Activated T-cell treated with anti-CD3 and anti-CD28 coated beads for 4 hours (primary cell): ENCODE data around the gene KCNV2.
"Not testable (repeated sequence)": the region's sequence is repeated elsewhere in the genome, so short reads cannot be mapped to it uniquely, and the experiment has no call there.

Experiments used
- DNase-seq: peaks from one replicate; pipeline ENCODE4 v3.0.0-alpha.2; 2020

KCNV2 gene

DNA sequence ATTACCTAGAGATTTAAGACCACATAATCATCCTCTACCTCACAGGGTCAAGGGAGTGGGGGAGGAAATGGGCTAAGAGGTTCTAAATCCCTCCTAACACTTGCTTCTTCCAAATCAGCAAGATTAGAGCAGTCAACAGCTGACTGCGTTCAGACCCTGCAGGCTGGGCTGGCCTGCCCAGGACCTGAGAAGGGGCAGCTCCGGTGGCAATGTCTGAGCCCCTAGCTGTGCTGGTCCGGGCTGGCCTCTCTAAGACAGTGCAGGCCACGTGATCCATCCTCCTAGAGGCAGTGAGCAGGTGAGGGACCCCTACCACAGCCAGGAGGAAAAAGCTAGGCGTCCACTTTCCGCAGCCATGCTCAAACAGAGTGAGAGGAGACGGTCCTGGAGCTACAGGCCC, at the start of gene KCNV2:
Gene KCNV2, plus strand, starts transcription at position 126 of the 400 bp plus-strand sequence. Its CDS starts 230 bp downstream, at position 356.
- DNase-seq: no peak

DNA sequence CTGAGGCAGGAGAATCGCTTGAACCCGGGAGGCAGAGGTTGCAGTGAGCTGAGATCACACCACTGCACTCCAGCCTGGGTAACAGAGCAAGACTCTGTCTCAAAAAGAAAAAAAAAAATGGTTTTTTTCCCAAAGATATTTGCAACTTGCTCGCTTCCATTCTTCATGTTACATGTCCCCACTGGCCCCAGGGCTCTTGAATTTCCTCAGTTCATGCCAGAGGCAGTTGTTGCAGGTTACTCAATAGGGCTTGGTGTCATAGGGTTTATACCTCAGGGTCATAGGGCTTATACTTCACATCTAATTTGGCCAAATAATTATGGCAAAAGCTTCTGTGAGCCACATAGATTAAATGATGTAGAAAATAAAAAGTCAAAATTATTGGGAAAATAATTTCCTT, 44.1 kb upstream of the KCNV2 start:
- DNase-seq: no peak

DNA sequence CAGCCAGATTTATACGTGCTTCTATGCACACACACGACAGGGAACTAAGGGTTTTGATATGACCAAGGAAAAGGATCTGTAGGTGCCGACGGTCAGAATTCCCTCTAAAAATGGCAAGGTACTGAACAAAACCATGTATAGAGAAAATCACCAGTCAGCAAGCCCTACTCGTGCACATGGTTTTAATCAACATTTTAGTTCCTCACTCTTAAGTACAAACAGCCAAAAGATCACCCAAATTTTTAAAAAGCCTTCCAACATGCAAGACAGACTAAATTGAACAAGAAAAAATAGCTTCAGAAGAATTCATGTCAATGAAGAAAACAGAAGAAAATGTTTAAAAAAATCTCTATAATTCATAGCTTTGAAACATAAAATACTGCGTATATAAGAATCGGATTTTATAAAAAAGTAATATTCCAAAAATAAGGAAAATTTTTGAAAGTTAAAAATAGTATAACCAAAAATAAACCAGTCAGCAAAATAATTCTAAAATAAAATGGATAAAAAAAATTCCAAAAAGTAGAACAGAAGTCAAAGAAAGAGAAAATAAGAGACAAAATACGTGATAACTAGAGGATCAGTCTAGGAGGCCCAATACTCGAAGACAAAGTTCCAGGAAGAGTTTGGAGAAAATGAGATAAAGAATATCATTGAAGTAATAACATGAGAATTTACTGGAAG, 43.0 kb upstream of the KCNV2 start:
- no peak for DNase-seq

DNA sequence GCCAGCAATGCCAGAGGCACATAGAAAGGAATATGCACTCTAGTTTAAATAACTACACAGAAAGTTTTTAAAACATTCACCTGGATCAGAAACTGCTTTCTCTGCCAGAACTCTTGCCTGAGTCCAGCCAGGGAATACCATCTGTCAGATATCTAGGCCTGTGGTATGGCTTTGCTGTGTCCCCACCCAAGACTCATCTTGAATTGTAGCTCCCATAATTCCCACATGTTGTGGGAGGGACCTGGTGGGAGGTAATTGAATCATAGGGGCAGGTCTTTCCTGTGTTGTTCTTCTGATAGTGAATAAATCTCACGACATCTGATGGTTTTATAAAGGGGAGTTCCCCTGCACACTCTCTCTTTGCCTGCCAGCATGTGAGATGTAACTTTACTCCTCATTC, 41.5 kb upstream of the KCNV2 start:
- DNase-seq: no peak

DNA sequence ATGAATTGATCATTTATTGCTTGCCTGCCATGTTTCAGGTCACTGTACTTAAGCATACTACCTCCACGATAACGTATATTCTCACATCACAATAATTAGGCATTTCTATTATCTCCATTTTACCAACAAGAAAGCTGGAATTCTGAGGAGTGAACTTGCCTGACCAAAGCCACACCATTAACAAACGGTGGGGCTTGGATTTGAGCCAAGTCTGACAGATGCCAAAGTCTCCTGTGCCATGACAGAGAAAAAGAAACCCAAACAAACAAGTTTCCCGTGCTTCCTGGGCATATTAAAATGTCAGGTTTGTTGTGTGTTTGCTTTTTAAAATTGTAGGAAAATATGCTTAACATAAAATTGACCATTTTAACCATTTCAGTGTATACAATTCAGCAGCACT, 40.8 kb upstream of the KCNV2 start:
- DNase-seq: no peak

DNA sequence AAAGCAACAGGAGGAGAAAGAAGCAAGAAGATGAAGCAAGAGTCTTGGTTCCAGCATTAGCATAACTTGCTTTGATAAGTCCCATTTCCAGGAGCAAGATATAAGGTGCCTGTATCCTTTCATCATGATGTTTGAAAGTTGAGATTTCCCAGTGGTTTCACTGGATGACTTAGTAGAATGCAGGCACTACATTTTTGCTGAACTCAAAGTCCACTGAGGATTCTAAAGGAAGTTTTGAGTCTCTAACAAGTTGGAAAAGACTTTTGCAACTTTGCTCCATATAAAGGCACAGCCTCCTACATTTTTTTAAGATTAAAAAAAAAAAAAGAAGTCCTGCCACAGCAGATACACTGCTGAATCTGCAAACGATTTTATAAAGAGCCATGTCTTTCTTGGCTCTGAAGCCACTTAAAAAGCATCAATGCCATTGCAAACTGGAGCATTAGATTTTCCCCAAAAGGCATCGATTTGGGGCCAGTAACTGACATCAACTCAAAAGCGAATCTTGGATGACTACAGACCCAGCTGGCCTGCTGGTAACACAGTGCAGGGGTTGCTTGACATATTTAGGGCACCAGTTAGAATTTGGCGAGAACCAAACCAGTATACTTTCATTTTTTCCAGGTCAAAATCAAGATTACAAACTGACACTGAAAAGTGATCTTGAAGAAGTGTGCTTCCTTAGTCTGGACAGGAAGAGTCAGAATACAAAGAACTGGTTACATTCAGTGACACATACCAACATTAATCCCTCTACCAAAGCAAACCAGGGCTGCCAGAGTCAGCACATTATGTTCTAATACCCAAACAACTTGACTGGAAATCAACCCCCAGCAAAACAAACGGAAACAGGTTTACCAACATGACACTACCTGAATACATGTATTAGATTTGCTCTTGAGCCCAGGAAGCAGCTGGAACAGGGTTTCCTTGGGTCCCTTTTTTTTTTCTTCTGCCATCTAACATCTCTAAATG, 39.1 kb upstream of the KCNV2 start:
- no peak for DNase-seq

DNA sequence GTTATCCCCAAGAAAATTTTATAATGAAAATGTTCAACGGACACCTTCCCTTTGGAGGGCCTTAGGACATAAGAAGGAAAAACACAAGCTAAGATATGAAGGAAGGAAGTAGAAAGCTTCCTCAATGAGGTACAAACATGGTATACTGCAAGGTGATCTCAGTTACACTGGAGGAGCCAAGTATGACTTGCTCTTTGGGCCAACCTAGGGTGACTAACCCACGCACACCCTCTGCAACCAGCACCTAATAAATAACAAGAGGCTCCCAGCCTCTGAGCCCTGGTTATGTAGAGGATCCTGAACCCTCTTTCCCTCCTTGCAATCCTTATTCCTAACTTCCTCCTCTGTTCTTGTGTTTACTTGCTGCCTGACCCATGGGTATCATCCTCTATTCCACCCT, 38.3 kb upstream of the KCNV2 start:
- DNase-seq: no peak

DNA sequence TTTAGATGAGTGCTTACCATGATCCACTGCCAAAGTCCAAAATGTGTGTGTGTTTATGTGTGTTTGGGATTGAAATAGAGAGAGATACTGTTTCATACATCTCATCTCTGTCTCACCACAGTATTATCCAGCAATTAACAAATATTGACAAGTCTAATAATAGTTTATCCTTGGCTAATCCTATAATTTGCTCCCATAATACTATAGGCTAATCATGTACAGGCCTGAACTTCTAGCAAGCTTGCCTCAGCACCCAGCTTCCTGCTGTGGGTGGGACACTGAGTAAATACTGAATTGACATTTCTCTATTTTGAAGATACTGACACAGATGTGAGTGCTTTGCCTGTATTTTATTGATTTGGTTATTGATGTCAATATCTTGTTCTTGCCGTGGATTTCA, 35.3 kb upstream of the KCNV2 start:
- DNase-seq: no peak

DNA sequence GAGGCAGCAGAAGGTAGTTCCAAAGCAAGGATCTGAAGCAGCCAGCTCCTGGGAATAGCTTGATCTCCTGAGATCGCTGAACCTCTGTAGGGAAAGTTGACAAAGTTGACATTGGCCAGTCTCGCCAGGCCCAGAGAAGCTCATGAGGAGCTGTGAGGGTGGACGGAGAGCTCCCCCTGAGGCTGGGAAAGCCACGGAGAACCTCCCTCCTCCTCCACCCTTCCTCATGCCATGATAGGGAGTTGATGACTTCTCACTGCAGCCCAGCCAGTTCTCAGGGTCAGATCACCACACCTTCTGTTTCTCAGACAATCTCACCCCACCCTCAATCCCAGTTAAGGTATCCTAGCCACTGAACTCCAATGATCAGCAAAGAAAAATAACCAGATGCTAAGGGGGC, 30.4 kb upstream of the KCNV2 start:
- DNase-seq: no peak

DNA sequence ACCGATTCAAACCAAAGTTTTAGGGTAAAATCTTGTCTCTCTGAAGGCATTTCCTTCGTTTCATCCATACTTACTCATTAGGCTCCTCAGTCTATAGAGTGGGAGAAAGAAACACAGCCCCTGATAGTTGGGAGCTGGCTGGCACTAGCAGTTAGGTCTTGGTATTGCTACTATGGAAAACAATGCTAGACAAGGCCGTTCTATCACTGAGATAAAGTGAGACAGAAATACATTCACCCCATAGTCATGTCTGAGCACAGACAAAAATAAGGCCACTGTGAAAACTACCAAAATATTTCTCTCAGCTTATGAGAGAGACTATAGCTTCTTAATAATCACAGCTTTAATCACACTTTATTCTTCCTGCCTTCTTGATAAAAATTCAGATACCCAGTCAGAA, 28.7 kb upstream of the KCNV2 start:
- DNase-seq: no peak

DNA sequence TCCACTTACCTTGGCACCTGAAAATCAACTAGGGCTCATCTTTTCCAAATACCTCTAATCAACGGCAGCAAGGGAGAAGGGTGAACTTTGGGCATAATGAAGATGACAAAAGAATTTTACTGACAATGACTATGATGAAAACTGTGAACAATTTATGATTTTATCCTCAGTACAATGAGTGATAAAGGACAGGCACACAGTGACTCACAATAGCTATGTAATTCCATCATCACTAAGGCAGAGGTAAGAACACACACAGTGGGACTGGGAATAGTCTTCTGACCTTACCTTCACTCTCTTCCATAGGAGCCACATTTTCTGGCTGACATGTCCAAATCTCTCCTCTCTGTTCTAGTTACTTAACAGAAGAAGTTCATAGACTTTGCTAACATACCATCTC, 26.1 kb upstream of the KCNV2 start:
- DNase-seq: no peak

DNA sequence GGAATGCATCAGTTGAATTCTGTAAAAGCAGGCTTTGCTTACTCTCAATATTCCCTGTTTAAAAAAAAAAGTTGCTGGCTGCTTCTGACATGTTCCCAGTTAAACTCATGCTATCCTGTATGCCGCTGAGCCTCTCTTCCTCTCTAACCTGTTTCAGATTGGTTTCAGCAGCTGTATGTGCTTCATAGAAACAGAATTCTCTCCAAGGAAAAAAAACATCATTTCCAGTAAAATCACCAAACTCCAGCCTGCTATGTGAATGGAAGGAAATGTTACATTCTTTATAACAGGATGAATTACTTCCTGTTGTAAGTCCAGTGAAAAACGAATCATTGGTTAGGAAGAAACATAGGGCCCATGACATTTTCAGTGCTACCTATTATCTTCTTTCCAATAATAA, 25.7 kb upstream of the KCNV2 start:
- DNase-seq: no peak

DNA sequence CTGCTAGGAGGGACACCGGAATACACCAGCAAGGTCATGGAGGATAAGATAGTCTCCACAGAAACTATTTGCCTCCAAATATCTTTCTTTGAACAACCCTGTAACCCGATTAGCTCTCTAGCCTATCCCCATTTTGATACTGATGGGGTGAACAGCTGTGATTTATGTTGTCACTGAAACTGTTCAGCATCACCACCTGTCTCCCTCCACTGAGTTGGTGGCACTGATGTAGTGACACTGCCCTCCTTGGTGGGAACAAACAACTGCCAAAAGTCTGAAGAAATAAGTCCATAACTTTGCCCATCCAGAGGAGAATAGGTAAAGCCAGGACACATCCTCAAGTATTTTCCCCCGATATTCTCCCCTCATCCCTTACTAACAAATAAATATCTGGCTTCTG, 24.3 kb upstream of the KCNV2 start:
- no peak for DNase-seq

DNA sequence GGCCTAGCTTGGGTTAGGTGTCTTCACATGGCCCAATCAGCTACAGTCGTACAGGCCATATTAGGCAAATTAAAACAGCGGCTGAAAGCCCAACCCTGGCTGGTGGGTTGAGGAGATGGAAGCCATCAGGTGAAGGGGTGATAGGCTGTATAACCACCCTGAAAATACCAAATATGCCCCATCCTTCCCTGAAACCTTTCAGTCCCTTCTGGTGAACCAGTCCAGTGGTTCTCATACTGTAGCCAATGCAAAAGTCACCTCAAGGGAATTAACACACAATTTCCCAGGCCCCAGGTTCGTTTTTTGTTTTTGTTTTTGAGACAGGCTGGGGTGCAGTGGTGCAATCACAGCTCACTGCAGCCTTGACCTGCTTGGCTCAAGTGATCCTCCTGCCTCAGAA, 19.8 kb upstream of the KCNV2 start:
- no peak for DNase-seq

DNA sequence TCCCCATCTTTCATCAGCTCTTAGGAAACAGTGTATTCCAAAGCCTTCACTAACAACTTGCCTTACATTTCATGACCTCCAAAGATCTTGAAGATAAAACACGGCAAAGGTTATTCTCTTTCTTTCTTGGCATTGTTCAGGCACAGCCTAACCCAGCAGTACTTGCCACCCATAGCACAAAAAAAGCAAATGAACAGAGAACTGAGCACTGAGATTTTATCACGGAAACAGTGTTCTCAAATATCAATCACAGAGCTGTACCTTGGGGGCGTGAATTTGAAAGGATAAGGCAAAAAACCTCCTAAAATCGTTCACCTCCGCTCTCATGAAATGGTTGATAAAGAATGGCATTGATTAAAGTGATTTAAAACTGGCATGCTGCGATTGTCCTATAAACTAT, 16.9 kb upstream of the KCNV2 start:
- DNase-seq: no peak

DNA sequence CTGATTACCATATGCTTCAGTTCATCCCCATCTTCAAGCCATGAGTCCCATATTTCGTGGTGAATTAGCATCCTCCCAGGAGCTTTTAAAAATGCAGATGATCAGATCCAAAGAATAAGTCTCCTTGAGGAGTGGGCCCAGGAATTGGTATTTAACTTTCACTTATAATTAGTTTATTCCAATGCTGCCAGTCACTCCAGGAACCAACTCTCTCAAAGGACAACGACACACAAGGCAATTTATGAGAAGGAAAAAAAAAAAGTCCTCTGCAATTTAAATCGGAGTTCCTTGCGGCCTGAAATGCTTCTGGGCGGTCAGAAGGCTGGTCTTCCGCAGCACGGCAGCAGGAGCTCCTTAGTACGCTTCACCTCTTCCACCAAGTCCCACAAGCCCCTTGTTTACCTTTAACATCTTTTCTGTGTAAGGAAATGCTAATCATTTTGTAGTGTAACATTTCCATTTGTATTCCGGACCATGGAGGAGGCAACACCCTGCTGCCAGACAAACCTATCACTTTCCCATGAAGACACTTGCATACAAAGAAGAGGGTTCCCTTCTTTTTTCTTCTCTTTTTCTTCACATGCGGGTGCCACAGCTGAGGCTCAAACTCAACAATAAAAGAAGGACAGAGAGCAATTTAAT, 16.3 kb upstream of the KCNV2 start:
- no peak for DNase-seq

DNA sequence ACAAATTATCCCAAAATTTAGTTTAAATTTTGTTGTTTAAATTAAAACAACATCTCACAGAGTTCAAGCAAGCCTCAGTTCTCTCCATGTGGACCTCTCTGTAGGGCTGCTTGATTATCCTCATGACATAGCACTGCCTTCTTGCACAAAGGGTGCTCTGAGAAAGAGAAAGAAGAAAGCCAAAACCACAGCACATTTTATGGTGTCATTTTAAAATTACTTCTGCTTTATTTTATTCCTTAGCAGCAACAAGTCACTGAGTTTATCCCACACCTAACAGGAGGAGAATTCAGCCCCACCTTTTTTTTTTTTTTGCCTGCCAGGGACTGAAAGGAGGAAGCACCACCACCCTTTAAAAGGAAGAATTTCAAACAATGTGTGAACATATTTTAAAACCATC, 12.8 kb upstream of the KCNV2 start:
- no peak for DNase-seq

DNA sequence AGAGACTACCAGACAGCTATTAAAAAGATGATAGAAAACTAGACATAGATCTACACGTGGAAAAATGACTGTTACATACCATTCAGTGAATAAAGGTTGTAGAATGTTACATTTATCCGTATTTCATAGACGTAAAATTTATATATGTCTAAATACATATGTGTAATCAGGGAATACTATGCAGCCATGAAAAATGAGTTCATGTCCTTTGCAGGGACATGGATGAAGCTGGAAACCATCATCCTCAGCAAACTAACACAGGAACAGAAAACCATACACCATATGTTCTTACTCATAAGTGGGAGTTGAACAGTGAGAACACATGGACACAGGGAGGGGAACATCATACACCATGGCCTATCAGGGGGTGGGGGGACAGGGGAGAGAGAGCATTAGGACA, 10.1 kb upstream of the KCNV2 start:
- not testable (repeated sequence) for DNase-seq

DNA sequence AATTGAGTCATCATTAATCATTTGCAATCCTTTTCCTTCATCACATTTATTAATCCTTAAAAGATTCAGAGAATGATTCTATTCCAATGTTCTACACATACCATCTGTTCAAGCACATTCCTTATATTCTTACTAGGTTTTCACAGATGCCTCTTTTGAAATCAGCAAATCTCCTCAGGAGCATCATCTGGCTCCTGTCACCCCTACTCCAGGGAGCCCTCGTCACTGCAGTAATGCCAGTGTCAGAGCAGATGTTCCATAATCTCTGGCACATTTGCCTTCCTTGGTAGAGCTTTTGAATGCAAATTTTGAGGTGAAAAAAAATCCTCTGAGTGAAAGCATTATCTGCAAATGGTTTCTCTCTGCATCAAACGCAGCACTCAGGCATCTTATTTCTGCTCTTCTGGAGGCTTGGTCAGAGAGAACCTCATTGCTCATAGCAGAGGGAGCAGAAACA, 7.6 kb upstream of the KCNV2 start:
- DNase-seq: no peak

DNA sequence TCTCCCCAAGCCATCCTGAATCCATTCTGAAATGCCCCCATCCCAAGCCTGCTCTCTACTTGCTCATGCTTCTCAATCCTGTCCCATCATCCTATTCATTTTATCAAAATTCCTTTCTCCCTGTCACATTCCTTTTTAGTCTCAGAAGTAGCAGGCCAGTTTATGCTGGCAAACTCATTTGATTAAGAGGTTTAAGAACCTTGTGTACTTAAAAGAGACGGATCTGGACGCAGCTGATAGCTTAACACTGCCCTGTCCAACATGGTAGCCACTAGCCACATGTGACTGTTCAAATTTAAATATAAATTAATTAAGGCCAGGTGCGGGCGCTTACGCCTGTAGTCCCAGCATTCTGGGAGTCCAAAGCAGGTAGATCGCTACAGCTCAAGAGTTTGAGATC, 5.6 kb upstream of the KCNV2 start:
- no peak for DNase-seq

DNA sequence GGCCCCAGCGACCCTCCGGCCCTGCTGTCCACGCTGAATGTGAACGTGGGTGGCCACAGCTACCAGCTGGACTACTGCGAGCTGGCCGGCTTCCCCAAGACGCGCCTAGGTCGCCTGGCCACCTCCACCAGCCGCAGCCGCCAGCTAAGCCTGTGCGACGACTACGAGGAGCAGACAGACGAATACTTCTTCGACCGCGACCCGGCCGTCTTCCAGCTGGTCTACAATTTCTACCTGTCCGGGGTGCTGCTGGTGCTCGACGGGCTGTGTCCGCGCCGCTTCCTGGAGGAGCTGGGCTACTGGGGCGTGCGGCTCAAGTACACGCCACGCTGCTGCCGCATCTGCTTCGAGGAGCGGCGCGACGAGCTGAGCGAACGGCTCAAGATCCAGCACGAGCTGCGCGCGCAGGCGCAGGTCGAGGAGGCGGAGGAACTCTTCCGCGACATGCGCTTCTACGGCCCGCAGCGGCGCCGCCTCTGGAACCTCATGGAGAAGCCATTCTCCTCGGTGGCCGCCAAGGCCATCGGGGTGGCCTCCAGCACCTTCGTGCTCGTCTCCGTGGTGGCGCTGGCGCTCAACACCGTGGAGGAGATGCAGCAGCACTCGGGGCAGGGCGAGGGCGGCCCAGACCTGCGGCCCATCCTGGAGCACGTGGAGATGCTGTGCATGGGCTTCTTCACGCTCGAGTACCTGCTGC, 839 bp downstream of the KCNV2 start:
- no peak for DNase-seq

DNA sequence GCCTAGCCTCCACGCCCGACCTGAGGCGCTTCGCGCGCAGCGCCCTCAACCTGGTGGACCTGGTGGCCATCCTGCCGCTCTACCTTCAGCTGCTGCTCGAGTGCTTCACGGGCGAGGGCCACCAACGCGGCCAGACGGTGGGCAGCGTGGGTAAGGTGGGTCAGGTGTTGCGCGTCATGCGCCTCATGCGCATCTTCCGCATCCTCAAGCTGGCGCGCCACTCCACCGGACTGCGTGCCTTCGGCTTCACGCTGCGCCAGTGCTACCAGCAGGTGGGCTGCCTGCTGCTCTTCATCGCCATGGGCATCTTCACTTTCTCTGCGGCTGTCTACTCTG, 1.4 kb downstream of the KCNV2 start:
- DNase-seq: no peak

DNA sequence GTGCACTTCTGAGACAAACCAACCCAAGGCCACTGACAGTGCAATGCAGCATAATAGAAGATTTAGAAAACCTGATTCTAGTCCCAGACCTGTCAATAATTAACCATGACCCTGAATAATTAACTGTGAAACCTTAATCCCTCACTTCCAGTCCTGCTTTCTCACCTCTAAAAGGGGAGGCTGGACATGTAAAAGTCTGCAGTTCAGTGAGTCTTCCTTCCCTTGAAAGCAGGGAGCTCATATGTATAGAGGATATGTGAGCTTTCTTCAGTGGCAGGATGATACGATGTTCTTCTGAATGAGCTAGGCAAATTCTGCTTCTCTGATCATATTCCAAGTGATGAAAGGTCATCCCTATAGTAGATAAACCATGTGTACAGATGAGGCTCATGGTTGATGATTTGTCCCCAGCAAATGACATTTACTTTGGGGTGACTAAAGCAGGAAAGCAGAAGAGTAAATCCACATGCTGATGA, 2.9 kb downstream of the KCNV2 start:
- no peak for DNase-seq
